Activated T-helper 1 cell treated with Interleukin-2 at 50 U/mL for 16 hours (primary cell): ENCODE results near the gene PRIM2.
"Not testable (repeated sequence)": the region's sequence is repeated elsewhere in the genome, so short reads cannot be mapped to it uniquely, and the experiment has no call there.

Experiments
- DNase-seq: peaks from one replicate; pipeline ENCODE4 v3.0.0-alpha.2; 2020; ENCODE audit warnings: low read depth

Gene PRIM2

GRCh38 chr6:57365076-57365583, 47.7 kb downstream of the PRIM2 start:
- not testable (repeated sequence) for DNase-seq

GRCh38 chr6:57368965-57369731, 51.7 kb downstream of the PRIM2 start:
- not testable (repeated sequence) for DNase-seq

DNA sequence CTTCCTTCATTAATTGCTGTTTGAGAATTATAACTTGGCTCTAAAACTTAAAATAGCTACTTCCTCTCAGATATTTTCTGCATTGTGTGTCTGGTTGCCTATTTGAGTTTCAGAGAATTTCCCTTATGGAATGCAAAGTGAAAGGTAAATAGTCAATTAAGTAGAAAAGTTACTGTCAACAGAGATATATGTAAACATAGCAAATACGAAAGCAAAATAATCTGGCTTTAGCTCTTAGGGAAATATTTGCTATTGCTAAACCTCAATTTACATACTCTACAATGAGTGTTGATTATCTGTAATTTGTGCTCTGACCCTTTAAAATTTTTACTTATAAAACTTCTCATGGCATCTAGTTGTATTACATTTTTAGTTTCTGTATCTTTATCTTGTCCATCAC, 54.3 kb downstream of the PRIM2 start:
- not testable (repeated sequence) for DNase-seq

GRCh38 chr6:57374764-57375163, 57.3 kb downstream of the PRIM2 start:
- not testable (repeated sequence) for DNase-seq

- not testable (repeated sequence) for DNase-seq
Measured at GRCh38 chr6:57376083-57376482, 58.7 kb downstream of the PRIM2 start.

- not testable (repeated sequence) for DNase-seq
Measured at GRCh38 chr6:57389038-57389592, 71.7 kb downstream of the PRIM2 start.

DNA sequence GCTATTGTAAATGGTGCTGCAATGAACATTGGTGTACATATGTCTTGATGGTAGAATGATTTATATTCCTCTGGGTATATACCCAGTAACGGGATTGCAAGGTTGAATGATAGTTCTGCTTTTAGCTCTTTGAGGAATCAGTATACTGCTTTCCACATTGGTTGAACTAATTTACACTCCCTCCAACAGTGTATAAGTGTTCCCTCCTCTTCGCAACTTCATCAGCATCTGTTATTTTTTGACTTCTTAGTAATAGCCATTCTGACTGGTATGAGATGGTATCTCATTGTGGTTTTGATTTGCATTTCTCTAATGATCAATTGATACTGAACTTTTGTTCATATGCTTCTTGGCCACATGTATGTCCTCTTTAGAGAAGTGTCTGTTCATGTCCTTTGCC, 73.4 kb downstream of the PRIM2 start:
- not testable (repeated sequence) for DNase-seq

- DNase-seq, result not testable (repeated sequence)
Measured at GRCh38 chr6:57392047-57392446, 74.6 kb downstream of the PRIM2 start.

- not testable (repeated sequence) for DNase-seq
Measured at GRCh38 chr6:57419341-57419740, 101.9 kb downstream of the PRIM2 start.

GRCh38 chr6:57421503-57421902, 104.1 kb downstream of the PRIM2 start:
- no peak for DNase-seq

DNA sequence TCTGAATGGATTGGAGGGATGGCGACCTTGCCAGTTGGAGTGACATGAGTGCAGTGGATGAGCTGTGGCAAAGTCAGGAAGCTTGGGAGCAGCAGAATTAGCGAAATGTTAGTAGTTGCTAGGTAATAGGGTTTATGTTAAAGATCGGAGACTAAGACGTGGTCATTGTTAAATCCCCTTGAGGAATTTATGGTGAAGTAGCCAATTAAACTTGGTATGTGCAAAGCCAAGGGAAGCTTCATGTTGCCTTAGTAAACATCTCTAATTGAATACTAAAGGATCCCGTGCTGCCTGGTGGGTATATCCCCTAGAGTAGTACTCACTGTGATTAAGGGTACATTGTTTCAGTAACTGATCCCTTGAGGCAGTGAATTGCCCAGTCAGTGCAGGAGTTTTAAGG, 106.0 kb downstream of the PRIM2 start:
- no peak for DNase-seq

GRCh38 chr6:57431742-57432141, 114.3 kb downstream of the PRIM2 start:
- DNase-seq, result not testable (repeated sequence)

GRCh38 chr6:57432157-57432556, 114.7 kb downstream of the PRIM2 start:
- DNase-seq, result no peak

DNA sequence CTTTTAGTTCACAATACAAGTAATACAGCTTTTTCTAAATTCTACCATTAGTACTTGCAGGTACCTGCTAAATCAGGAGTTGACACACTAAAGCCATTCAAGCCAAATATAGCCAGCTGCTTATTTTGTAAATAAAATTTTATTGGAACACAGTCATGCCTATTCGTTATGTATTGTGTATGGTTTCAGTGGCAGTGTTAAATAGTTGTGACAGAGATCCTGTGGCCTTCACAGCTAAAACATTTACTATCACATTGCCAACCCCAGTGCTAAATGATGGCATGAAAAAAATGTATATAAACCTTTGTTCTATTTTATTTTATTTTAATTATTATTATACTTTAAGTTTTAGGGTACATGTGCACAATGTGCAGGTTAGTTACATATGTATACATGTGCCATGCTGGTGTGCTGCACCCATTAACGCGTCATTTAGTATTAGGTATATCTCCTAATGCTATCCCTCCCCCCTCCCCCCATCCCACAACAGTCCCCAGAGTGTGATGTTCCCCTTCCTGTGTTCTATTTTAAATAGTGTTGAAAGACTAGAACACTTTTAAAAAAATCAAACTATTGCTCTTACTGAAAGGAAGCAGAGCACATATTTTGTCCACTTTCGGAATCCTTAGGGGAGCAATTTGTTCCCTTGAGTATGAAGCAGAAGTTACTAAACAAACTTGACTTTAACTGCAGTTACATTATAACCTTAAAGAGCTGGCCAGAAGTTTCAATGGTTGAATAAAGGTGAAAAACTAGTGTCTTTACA, 115.7 kb downstream of the PRIM2 start:
- no peak for DNase-seq

DNA sequence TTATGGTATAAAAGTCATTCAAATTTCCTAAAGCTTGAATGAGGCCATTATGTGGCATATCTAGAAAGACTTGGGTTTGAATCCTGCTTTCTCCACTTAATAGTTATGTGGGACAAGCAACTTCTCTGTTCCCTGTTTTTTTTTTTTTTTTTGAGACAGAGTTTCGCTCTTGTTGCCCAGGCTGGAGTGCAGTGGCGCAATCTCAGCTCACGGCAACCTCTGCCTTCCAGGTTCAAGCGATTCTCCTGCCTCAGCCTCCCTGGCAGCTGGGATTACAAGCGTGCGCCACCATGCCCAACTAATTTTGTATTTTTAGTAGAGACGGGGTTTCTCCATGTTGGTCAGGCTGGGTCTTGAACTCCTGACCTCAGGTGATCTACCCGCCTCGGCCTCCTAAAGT, 116.4 kb downstream of the PRIM2 start:
- not testable (repeated sequence) for DNase-seq

- no peak for DNase-seq
Measured at GRCh38 chr6:57434944-57435343, 117.5 kb downstream of the PRIM2 start.

- DNase-seq, result no peak
Measured at GRCh38 chr6:57435475-57436160, 118.2 kb downstream of the PRIM2 start.

DNA sequence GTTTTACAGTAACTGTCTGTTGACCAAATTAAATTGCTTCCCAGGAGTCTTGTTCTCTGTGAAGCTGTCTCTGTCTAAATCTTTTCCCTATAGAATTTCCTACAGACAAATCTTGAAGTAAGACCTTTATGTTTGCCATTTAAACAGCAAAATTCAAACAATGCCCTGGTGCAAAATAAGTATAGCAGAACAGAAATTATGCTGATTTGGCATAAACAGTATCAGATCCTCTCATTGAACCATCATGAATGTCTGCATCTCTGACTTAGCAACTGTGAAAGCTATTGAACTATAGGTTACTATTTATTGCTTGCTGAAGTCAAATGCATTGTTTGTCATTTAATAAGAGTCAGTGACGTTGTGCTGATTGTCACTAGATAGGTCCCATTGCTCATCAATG, 123.3 kb downstream of the PRIM2 start:
- not testable (repeated sequence) for DNase-seq

- not testable (repeated sequence) for DNase-seq
Measured at GRCh38 chr6:57442133-57442532, 124.7 kb downstream of the PRIM2 start.

GRCh38 chr6:57443181-57443580, 125.8 kb downstream of the PRIM2 start:
- not testable (repeated sequence) for DNase-seq

DNA sequence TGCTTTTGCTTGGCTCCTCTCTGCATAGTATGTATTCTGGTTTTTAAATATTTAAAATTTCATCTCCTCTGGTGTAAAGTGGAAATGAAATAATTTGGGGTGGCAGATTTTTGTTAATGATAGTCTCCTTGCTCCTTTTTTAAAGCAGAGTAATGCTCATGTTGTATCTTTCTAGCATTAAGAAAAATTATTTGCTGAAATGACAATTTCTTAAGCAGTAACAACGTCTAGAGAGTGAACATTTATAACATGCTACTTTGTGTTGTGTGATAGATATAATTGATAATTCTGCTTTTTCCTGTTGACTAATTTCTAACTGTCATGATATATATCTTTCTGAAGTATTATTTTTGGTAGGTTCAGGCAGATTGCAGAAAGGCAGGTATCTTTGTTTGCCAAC, 127.4 kb downstream of the PRIM2 start:
- DNase-seq, result not testable (repeated sequence)

DNA sequence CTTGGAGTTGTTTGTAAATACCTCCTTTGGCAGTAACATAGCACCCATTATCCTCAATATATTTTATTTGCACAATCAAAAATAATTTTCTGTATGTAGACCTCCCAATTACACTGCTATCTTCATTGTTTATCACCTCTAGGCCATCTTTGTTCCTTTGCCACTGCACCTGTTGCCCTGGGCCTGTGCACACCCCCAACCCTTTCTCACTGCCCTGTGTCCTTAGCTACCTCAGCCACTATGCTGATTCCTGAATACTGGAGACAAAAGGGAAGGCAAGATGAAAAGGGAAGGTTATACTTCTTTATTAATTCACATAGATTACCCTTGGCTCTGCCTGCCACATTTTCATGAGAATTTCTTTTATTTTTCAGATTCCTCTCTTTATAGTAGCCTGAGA, 127.9 kb downstream of the PRIM2 start:
- DNase-seq, result not testable (repeated sequence)
